Measurements from ENCODE around the gene CDIP1.

CDIP1 gene

GRCh38 chr16:4539716-4540284, 1.2 kb upstream of the CDIP1 start:
- no peak for DNase-seq (ENCODE audit: low read depth, low spot score)

- peak; percentile 3 for DNase-seq (ENCODE audit: low read depth, low spot score)
Observed at GRCh38 chr16:4537376-4538343, 913 bp downstream of the CDIP1 start.

GRCh38 chr16:4536391-4537106, 2.0 kb downstream of the CDIP1 start:
- DNase-seq (ENCODE audit: low read depth, low spot score) = no peak

- no peak for DNase-seq (ENCODE audit: low read depth, low spot score)
Observed at GRCh38 chr16:4535627-4536108, 2.9 kb downstream of the CDIP1 start.

GRCh38 chr16:4534151-4534790, 4.3 kb downstream of the CDIP1 start:
- no peak for DNase-seq (ENCODE audit: low read depth, low spot score)

GRCh38 chr16:4533490-4533889, 5.1 kb downstream of the CDIP1 start:
- DNase-seq (ENCODE audit: low read depth, low spot score) = no peak

- DNase-seq (ENCODE audit: low read depth, low spot score) = no peak
Observed at GRCh38 chr16:4532238-4532637, 6.3 kb downstream of the CDIP1 start.

- DNase-seq (ENCODE audit: low read depth, low spot score) = no peak
Observed at GRCh38 chr16:4531811-4532210, 6.8 kb downstream of the CDIP1 start.

- no peak for DNase-seq (ENCODE audit: low read depth, low spot score)
Observed at GRCh38 chr16:4529085-4530060, 9.2 kb downstream of the CDIP1 start.

- no peak for DNase-seq (ENCODE audit: low read depth, low spot score)
Observed at GRCh38 chr16:4525634-4526277, 12.8 kb downstream of the CDIP1 start.

- DNase-seq (ENCODE audit: low read depth, low spot score) = no peak
Observed at GRCh38 chr16:4525069-4525468, 13.5 kb downstream of the CDIP1 start.

GRCh38 chr16:4524571-4524970, 14.0 kb downstream of the CDIP1 start:
- no peak for DNase-seq (ENCODE audit: low read depth, low spot score)

GRCh38 chr16:4523686-4524085, 14.9 kb downstream of the CDIP1 start:
- DNase-seq (ENCODE audit: low read depth, low spot score) = no peak

GRCh38 chr16:4522051-4522581, 16.5 kb downstream of the CDIP1 start:
- DNase-seq (ENCODE audit: low read depth, low spot score) = no peak

- DNase-seq (ENCODE audit: low read depth, low spot score) = no peak
Observed at GRCh38 chr16:4520913-4521312, 17.7 kb downstream of the CDIP1 start.

GRCh38 chr16:4519274-4520058, 19.1 kb downstream of the CDIP1 start:
- DNase-seq (ENCODE audit: low read depth, low spot score) = no peak

GRCh38 chr16:4517812-4518680, 20.5 kb downstream of the CDIP1 start:
- DNase-seq (ENCODE audit: low read depth, low spot score) = no peak
